ENCODE measurements around the gene CLDN14. TPM values are rescaled to one million over a fixed set of nuclear protein-coding genes. Genes with fewer than 3 reads are reported as not detected.

Gene CLDN14
- total RNA-seq, 1 donor from 2014 or later = 0.58 TPM

DNA sequence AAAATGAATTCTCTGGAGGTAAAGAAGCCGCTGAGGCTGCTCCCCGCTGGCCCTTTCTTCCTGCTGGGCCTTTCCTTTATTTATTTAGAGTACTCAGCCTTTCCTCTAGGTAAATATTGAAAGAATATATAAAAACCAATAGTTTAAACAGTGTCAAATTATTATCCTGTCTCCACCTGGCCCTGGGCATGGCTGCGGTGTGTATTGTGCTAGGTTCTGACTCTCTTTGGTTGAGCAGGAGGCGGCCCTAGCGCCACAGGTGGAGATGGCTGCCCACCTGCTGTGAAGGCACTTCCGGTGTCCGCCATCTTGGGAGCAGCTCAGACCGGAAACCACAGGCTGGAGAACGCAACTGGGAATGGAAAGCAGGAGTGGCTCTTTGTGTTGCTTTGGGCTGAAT, 29.0 kb upstream of the CLDN14 start:
- intact Hi-C loops (cut with micrococcal nuclease) = loop anchor here (10.0 kb wide), 1 partner anchor 346 kb away; no protein-coding TSS in a partner anchor
- no peak for ATAC-seq (ENCODE audit: low read depth)
- peaks cover 36% of the 10 kb centered on the region for H3K4me1 Mint-ChIP-seq

GRCh38 chr21:36507397-36508018, 27.6 kb upstream of the CLDN14 start:
- no peak overlapping the region for H3K4me3 Mint-ChIP-seq
- H3K4me1 Mint-ChIP-seq = peaks cover 25% of the 10 kb centered on the region
- ChIA-PET POLR2A (no interaction called here), CTCF (interaction anchor here (1.2 kb wide), 1 partner anchor 420 kb away, joined by 3 read pairs; no protein-coding TSS in a partner anchor)
- H3K27ac Mint-ChIP-seq = no peak overlapping the region
- H3K36me3 Mint-ChIP-seq (ENCODE audit: low read depth) = no peaks in the 10 kb centered on the region
- ATAC-seq (ENCODE audit: low read depth) = no peak
- no peaks in the 10 kb centered on the region for H3K9me3 Mint-ChIP-seq
- DNase-seq = no peak
- intact Hi-C loops (cut with micrococcal nuclease) = loop anchor here (10.0 kb wide), 1 partner anchor 347 kb away; no protein-coding TSS in a partner anchor
- TF ChIP-seq CTCF (IDR thresholded peaks at IDR 0.05) = no peak
- H3K27me3 Mint-ChIP-seq = peaks cover 2% of the 10 kb centered on the region

More for the DNA sequence above, 29.0 kb upstream of the CLDN14 start:
- Mint-ChIP-seq H3K4me3 (no peak overlapping the region), H3K27ac (no peak overlapping the region), H3K27me3 (peaks cover 2% of the 10 kb centered on the region), H3K36me3 (ENCODE audit: low read depth) (no peaks in the 10 kb centered on the region), H3K9me3 (no peaks in the 10 kb centered on the region)
- DNase-seq = no peak
- ChIA-PET CTCF (no interaction called here), POLR2A (no interaction called here)
- no peak for TF ChIP-seq CTCF (IDR thresholded peaks at IDR 0.05)

GRCh38 chr21:36506482-36506881, 26.6 kb upstream of the CLDN14 start:
- ChIA-PET CTCF (interaction anchor here (1.2 kb wide), 1 partner anchor 421 kb away, joined by 3 read pairs; no protein-coding TSS in a partner anchor), POLR2A (no interaction called here)
- TF ChIP-seq CTCF (IDR thresholded peaks at IDR 0.05) = no peak
- Mint-ChIP-seq H3K27me3 (peaks cover 2% of the 10 kb centered on the region), H3K9me3 (no peaks in the 10 kb centered on the region), H3K36me3 (ENCODE audit: low read depth) (no peaks in the 10 kb centered on the region), H3K4me3 (no peak overlapping the region), H3K27ac (no peak overlapping the region), H3K4me1 (peaks cover 18% of the 10 kb centered on the region)
- intact Hi-C loops (cut with micrococcal nuclease) = loop anchor here (10.0 kb wide), 1 partner anchor 348 kb away; no protein-coding TSS in a partner anchor
- no peak for ATAC-seq (ENCODE audit: low read depth)
- DNase-seq = no peak

GRCh38 chr21:36504067-36505058, 24.4 kb upstream of the CLDN14 start:
- H3K4me1 Mint-ChIP-seq = peaks cover 10% of the 10 kb centered on the region
- no peaks in the 10 kb centered on the region for H3K36me3 Mint-ChIP-seq (ENCODE audit: low read depth)
- ATAC-seq (ENCODE audit: low read depth) (no peak), DNase-seq (no peak)
- H3K27me3 Mint-ChIP-seq = peaks cover 2% of the 10 kb centered on the region
- ChIA-PET CTCF (interaction anchor here (0.9 to 1.6 kb wide), 7 partner anchors 10 to 423 kb away, joined by 3 to 7 read pairs (median 3); no protein-coding TSS in a partner anchor), POLR2A (no interaction called here)
- no peak overlapping the region for H3K27ac Mint-ChIP-seq
- H3K9me3 Mint-ChIP-seq = no peaks in the 10 kb centered on the region
- TF ChIP-seq CTCF (IDR thresholded peaks at IDR 0.05) = peak; percentile 93
- intact Hi-C loops (cut with micrococcal nuclease) = loop anchor here (1.0 to 10.0 kb wide), 6 partner anchors 38 to 488 kb away; no protein-coding TSS in a partner anchor
- no peak overlapping the region for H3K4me3 Mint-ChIP-seq

Data from activated B cell treated with CpG ODN at 0.5 μM for 24 hours (primary cell).